ENCODE results near the gene SOCS1. TPM values are rescaled to one million over a fixed set of nuclear protein-coding genes. Genes with fewer than 3 reads are reported as not detected.
"Not testable (repeated sequence)": the region's sequence is repeated elsewhere in the genome, so short reads cannot be mapped to it uniquely, and the experiment has no call there.

The SOCS1 gene
- total RNA-seq, 2 experiments from 2014 or later, result 23.4 to 47.1 TPM

GRCh38 chr16:11299865-11300559 is 44.0 kb upstream of the SOCS1 start:
- Histone ChIP-seq H3K4me3 (ENCODE audit: low read depth, low read length, poor library complexity, severe bottlenecking) (no peak overlapping the region), H3K9me2 (ENCODE audit: insufficient read depth, low read length) (no peaks in the 10 kb centered on the region), H3K36me3 (ENCODE audit: insufficient read depth, low read length) (no peaks in the 10 kb centered on the region), H3K9me3 (ENCODE audit: low read length) (no peaks in the 10 kb centered on the region), H3K27ac (ENCODE audit: low read depth, low read length, poor library complexity, severe bottlenecking) (peak overlapping the region; percentile 96), H3K79me2 (ENCODE audit: insufficient read depth, low read depth, low read length) (no peaks in the 10 kb centered on the region), H2AFZ (ENCODE audit: low read length) (peak overlapping the region; percentile 64; the same call in 1 of the 2 replicates), H4K20me1 (ENCODE audit: insufficient read depth, low read length) (no peaks in the 10 kb centered on the region), H3K4me1 (ENCODE audit: insufficient read depth, low read length, poor library complexity, severe bottlenecking) (peaks cover 84% of the 10 kb centered on the region), H3K4me2 (ENCODE audit: low read length) (peak overlapping the region; percentile 82)
- peak; percentile 35 for DNase-seq (ENCODE audit: low spot score)
- BruUV-seq (replicated peaks), result no TSS peak
- CTCF ChIA-PET (ENCODE audit: unreplicated experiment), result interaction anchor here (0.6 to 1.0 kb wide), 2 partner anchors 8 to 379 kb away, joined by 3 read pairs; no protein-coding TSS in a partner anchor
- intact Hi-C loops (cut with micrococcal nuclease; ENCODE audit: unreplicated experiment), result no loop called here
- TF ChIP-seq CTCF (conservative IDR thresholded peaks at IDR 0.05; ENCODE audit: low read length) (no peak), EZH2phosphoT487 (IDR thresholded peaks at IDR 0.05; ENCODE audit: borderline replicate concordance, low read depth, low read length) (no peak)
- POLR2A ChIA-PET, result interaction anchor here (0.9 to 4.3 kb wide), 4 partner anchors 10 to 70 kb away, joined by 3 to 79 read pairs (median 16); partner anchors contain the start of gene SOCS1

GRCh38 chr16:11298950-11299547 is 43.0 kb upstream of the SOCS1 start:
- Histone ChIP-seq H2AFZ (ENCODE audit: low read length) (peak overlapping the region; percentile 81; the same call in 1 of the 2 replicates), H3K4me2 (ENCODE audit: low read length) (peak overlapping the region; percentile 82), H3K27ac (ENCODE audit: low read depth, low read length, poor library complexity, severe bottlenecking) (peak overlapping the region; percentile 96), H3K4me1 (ENCODE audit: insufficient read depth, low read length, poor library complexity, severe bottlenecking) (peaks cover 91% of the 10 kb centered on the region)
- H3K79me2 ChIP-seq (ENCODE audit: insufficient read depth, low read depth, low read length); H3K9me3 ChIP-seq (ENCODE audit: low read length); H3K9me2 ChIP-seq (ENCODE audit: insufficient read depth, low read length); H4K20me1 ChIP-seq (ENCODE audit: insufficient read depth, low read length); H3K36me3 ChIP-seq (ENCODE audit: insufficient read depth, low read length); H3K4me3 ChIP-seq (ENCODE audit: low read depth, low read length, poor library complexity, severe bottlenecking); intact Hi-C loops (cut with micrococcal nuclease; ENCODE audit: unreplicated experiment); BruUV-seq (replicated peaks): not testable (repeated sequence)
- peak; percentile 70 for DNase-seq (ENCODE audit: low spot score)
- ChIA-PET POLR2A (interaction anchor here (0.9 to 4.3 kb wide), 10 partner anchors 11 to 71 kb away, joined by 3 to 79 read pairs (median 8); partner anchors contain the start of gene SOCS1), CTCF (ENCODE audit: unreplicated experiment) (interaction anchor here (0.6 to 2.8 kb wide), 4 partner anchors 10 to 380 kb away, joined by 3 to 20 read pairs (median 11); partner anchors contain the start of gene SOCS1)

- intact Hi-C loops (cut with micrococcal nuclease; ENCODE audit: unreplicated experiment), result no loop called here
- Histone ChIP-seq H3K79me2 (ENCODE audit: insufficient read depth, low read depth, low read length) (no peaks in the 10 kb centered on the region), H3K9me3 (ENCODE audit: low read length) (no peaks in the 10 kb centered on the region), H2AFZ (ENCODE audit: low read length) (peak overlapping the region; percentile 81; the same call in 1 of the 2 replicates), H3K4me2 (ENCODE audit: low read length) (peak overlapping the region; percentile 82), H3K27ac (ENCODE audit: low read depth, low read length, poor library complexity, severe bottlenecking) (peak overlapping the region; percentile 96), H3K36me3 (ENCODE audit: insufficient read depth, low read length) (no peaks in the 10 kb centered on the region), H4K20me1 (ENCODE audit: insufficient read depth, low read length) (no peaks in the 10 kb centered on the region), H3K4me3 (ENCODE audit: low read depth, low read length, poor library complexity, severe bottlenecking) (peak overlapping the region; percentile 49), H3K4me1 (ENCODE audit: insufficient read depth, low read length, poor library complexity, severe bottlenecking) (peaks cover 95% of the 10 kb centered on the region), H3K9me2 (ENCODE audit: insufficient read depth, low read length) (no peaks in the 10 kb centered on the region)
- POLR2A ChIA-PET, result interaction anchor here (0.6 to 4.3 kb wide), 14 partner anchors 12 to 442 kb away, joined by 3 to 79 read pairs (median 8); partner anchors contain the start of gene SOCS1
- BruUV-seq (replicated peaks), result no TSS peak
- CTCF ChIA-PET (ENCODE audit: unreplicated experiment), result interaction anchor here (0.8 to 2.8 kb wide), 5 partner anchors 10 to 73 kb away, joined by 3 to 20 read pairs (median 3); partner anchors contain the start of gene SOCS1
- DNase-seq (ENCODE audit: low spot score), result no peak
- no peak for TF ChIP-seq CTCF (conservative IDR thresholded peaks at IDR 0.05; ENCODE audit: low read length)
- TF ChIP-seq EZH2phosphoT487 (IDR thresholded peaks at IDR 0.05; ENCODE audit: borderline replicate concordance, low read depth, low read length), result no peak
Measured at GRCh38 chr16:11298143-11298900, 42.3 kb upstream of the SOCS1 start.

Data from OCI-LY7 (cell line).